HEK293T (cell line): ENCODE data around the gene CYP27C1.

ENCODE experiments used
- CTCF ChIA-PET: fragments of 350-600 bp; formaldehyde crosslinking; extraction: SDS; loops from one replicate; lab custom pipeline; 2021; ENCODE audit warnings: antibody characterized with exemption, inconsistent platforms; lab: Yijun Ruan, JAX
- POLR2A ChIA-PET: fragments of 350-600 bp; formaldehyde crosslinking; extraction: SDS; loops from one replicate; lab custom pipeline; 2020; ENCODE audit warnings: antibody characterized with exemption, inconsistent platforms; lab: Yijun Ruan, JAX
- DNase-seq: peaks from one replicate; pipeline ENCODE4 v3.0.0; 2012; ENCODE audit warnings: mixed read lengths; ENCODE audit errors: extremely low spot score
- ARNT ChIP-seq: fragments of 450-650 bp; IDR thresholded peaks from 2 replicates; pipeline ENCODE4 v1.6.1; 2017; ENCODE audit warnings: mild to moderate bottlenecking
- BHLHE40 ChIP-seq: fragments of 450-650 bp; IDR thresholded peaks from 2 replicates; pipeline ENCODE4 v1.6.1; 2016; ENCODE audit warnings: mild to moderate bottlenecking, moderate library complexity, borderline replicate concordance
- CTBP1 ChIP-seq: fragments of 450-650 bp; IDR thresholded peaks from 2 replicates; pipeline ENCODE4 v1.6.1; 2016; ENCODE audit warnings: borderline replicate concordance
- ELF4 ChIP-seq: fragments of 450-650 bp; IDR thresholded peaks from 2 replicates; pipeline ENCODE4 v1.6.1; 2017; ENCODE audit warnings: antibody characterized with exemption
- FOXA1 ChIP-seq: fragments of 450-650 bp; IDR thresholded peaks from 2 replicates; pipeline ENCODE4 v1.6.1; 2016; ENCODE audit warnings: mild to moderate bottlenecking
- FOXK2 ChIP-seq: fragments of 450-650 bp; IDR thresholded peaks from 2 replicates; pipeline ENCODE4 v1.6.1; 2016; ENCODE audit warnings: mild to moderate bottlenecking
- FOXM1 ChIP-seq: fragments of 450-650 bp; IDR thresholded peaks from 2 replicates; pipeline ENCODE4 v1.6.1; 2017; ENCODE audit warnings: mild to moderate bottlenecking, borderline replicate concordance
- HDGF ChIP-seq: fragments of 450-650 bp; IDR thresholded peaks from 2 replicates; pipeline ENCODE4 v1.6.1; 2017; ENCODE audit warnings: antibody characterized with exemption, borderline replicate concordance
- L3MBTL2 ChIP-seq: fragments of 450-650 bp; conservative IDR thresholded peaks from 2 replicates; pipeline ENCODE4 v1.6.1; 2016; ENCODE audit warnings: mild to moderate bottlenecking
- LEF1 ChIP-seq: fragments of 450-650 bp; IDR thresholded peaks from 2 replicates; pipeline ENCODE4 v1.6.1; 2017; ENCODE audit warnings: mild to moderate bottlenecking, borderline replicate concordance
- NFRKB ChIP-seq: fragments of 450-650 bp; IDR thresholded peaks from 2 replicates; pipeline ENCODE4 v1.6.1; 2016; ENCODE audit warnings: mild to moderate bottlenecking, moderate library complexity
- SP1 ChIP-seq: fragments of 450-650 bp; IDR thresholded peaks from 2 replicates; pipeline ENCODE4 v1.6.1; 2017
- SUZ12 ChIP-seq: fragments of 450-650 bp; IDR thresholded peaks from 2 replicates; pipeline ENCODE4 v1.6.1; 2016; ENCODE audit warnings: mild to moderate bottlenecking
- TARDBP ChIP-seq: fragments of 450-650 bp; IDR thresholded peaks from 2 replicates; pipeline ENCODE4 v1.6.1; 2016
- ZNF384 ChIP-seq: fragments of 450-650 bp; IDR thresholded peaks from 2 replicates; pipeline ENCODE4 v1.6.1; 2016
- TF ChIP-seq, protein P1 (sequence below): fragments of 450-650 bp; IDR thresholded peaks from 2 replicates; pipeline ENCODE4 v1.6.1; 2016

The CYP27C1 gene

DNA sequence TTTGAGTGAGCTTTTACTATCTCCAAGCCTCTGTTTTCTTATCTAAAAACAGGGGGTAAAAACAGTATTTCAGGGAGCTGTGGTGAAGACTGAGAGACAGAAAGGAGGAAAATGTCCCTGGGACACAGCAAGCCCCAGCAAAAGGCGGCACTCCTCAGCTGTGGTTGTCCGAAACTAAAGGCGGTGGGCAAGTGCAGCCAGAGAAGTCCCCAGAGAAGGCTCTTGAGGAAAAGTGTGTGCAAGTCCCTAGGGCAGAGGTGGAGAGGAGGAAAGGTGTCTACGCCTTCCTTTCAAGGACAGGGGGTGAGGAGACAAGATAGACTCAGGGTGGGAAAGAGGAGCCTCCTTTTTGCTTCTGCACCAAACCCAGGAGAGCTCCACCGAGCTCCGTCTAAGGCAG is 45.5 kb downstream of the CYP27C1 start:
- no peak for DNase-seq
- TF ChIP-seq FOXK2 (no peak), ZNF384 (no peak), ARNT (no peak), FOXA1 (no peak), L3MBTL2 (no peak), TARDBP (no peak), FOXM1 (no peak), HDGF (no peak), ELF4 (no peak), BHLHE40 (no peak), LEF1 (no peak), NFRKB (no peak), SP1 (no peak), CTBP1 (no peak), SUZ12 (no peak)
- TF ChIP-seq, protein P1, sequence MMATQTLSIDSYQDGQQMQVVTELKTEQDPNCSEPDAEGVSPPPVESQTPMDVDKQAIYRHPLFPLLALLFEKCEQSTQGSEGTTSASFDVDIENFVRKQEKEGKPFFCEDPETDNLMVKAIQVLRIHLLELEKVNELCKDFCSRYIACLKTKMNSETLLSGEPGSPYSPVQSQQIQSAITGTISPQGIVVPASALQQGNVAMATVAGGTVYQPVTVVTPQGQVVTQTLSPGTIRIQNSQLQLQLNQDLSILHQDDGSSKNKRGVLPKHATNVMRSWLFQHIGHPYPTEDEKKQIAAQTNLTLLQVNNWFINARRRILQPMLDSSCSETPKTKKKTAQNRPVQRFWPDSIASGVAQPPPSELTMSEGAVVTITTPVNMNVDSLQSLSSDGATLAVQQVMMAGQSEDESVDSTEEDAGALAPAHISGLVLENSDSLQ, result no peak
- CTCF ChIA-PET, result interaction anchor here (1.3 kb wide), 1 partner anchor 107 kb away, joined by 4 read pairs; no protein-coding TSS in a partner anchor
- POLR2A ChIA-PET, result interaction anchor here (1.3 kb wide), 1 partner anchor 119 kb away, joined by 3 read pairs; the partner anchor contains the start of gene ERCC3

DNA sequence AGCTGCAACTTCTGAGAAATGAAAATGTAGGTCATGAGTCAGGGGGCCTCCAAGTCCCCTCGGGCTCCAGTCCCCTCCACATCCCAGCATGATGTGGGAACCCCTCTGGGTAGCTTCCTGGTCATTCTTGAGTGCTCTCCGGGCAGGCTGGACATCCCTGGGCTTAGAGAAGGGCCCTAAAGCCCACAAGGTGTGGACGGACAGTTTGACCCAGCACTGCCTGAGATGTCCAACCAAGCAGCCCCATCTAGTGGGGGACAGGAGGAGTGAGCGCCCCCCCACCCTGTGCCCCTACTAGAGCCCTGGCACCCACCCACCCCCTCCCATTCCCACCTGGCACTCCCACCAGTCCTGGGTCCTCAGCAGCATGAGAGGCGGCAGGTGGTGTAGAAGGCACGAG is 46.0 kb downstream of the CYP27C1 start:
- peak; percentile 43 for DNase-seq
- POLR2A ChIA-PET, result no interaction called here
- TF ChIP-seq FOXM1 (no peak), SUZ12 (no peak)
- CTCF ChIA-PET, result interaction anchor here (1.3 kb wide), 1 partner anchor 106 kb away, joined by 4 read pairs; no protein-coding TSS in a partner anchor

DNA sequence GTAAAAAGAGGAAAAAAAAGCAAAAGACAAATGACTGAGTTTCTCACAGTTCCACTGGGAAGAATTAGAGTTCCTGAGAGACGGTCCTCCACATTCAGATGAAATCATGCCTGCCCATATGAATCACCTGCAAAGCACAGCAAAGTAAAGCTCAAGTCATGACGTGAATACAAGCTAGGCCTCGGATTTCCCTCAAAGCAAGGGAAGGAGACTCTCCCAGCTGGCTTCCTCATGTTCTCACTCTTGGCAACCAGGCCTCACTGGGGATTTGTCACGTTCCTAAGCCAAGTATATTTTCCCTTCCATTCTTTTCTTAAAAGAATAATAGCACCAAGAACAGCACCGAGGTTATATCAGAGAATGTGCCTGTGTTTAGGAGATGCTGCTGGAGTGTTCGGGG is 47.0 kb downstream of the CYP27C1 start:
- no peak for DNase-seq
- TF ChIP-seq LEF1 (no peak), FOXK2 (no peak), SP1 (no peak), CTBP1 (no peak), HDGF (no peak), ARNT (no peak), NFRKB (no peak), BHLHE40 (no peak), L3MBTL2 (no peak), SUZ12 (no peak), ZNF384 (no peak), ELF4 (no peak), FOXA1 (no peak)
- TF ChIP-seq, protein P1, result no peak
- ChIA-PET CTCF (interaction anchor here (1.1 kb wide), 1 partner anchor 10 kb away, joined by 3 read pairs; no protein-coding TSS in a partner anchor), POLR2A (no interaction called here)

DNA sequence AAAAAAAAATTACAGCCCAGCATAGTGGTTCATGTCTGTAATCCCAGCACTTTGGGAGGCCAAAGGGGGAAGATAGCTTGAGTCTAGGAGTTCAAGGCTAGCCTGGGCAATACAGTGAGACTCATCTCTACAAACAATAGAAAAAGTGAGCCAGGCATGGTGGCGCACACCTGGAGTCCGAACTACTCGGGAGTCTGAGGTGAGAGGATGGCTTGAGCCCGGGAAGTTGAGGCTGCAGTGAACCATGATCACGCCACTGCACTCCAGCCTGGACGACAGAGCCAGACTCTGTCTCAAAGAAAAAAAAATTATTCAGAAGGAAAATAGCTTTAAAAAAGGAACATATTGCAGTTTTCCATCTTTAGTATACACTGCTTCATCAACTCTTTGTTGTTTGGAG is 47.8 kb downstream of the CYP27C1 start:
- no peak for TF ChIP-seq NFRKB
- no peak for TF ChIP-seq ELF4
- no peak for TF ChIP-seq CTBP1
- no peak for TF ChIP-seq FOXM1
- TF ChIP-seq FOXK2, result no peak
- TF ChIP-seq SUZ12, result no peak
- POLR2A ChIA-PET, result no interaction called here
- DNase-seq, result no peak
- CTCF ChIA-PET, result interaction anchor here (0.6 to 1.1 kb wide), 3 partner anchors 11 to 319 kb away, joined by 3 read pairs; no protein-coding TSS in a partner anchor

DNA sequence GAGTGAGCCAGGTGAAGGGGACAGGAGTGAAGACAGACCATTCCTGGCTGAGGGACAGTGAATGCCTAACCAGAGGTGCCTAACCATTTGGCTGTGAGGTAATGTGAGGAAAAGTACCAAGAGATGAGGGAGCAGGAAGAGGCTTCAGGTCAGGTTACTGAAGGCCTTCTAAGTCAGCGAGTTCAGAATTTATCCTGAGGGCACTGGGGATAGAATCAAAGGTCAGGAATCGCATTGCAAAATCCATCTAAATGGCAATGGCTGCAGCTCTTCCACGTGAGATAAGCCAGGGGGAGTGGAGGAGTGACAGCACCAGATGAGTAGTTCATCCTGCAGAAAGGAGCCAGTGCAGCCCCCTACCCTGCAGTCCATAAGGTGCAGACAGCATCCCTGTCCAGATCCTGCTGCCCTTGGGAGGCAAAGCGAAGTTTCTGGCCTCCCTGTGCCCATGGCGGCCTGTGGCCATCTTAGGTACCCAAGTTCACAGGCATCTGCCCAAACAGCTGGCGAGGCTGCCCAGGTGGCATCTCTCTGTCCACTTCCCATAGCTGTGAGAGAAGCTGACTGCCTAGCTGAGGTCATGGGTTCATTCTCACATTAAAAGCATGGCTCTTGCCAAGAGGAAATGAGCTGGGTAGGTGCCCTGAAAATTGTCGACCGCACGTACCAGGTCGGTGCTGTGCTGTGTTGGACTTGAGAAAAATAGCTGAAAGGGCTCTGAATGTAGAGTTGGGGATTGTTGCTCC is 49.5 kb downstream of the CYP27C1 start:
- no peak for TF ChIP-seq ZNF384
- TF ChIP-seq FOXM1, result no peak
- no peak for TF ChIP-seq SP1
- CTCF ChIA-PET, result no interaction called here
- DNase-seq, result no peak
- POLR2A ChIA-PET, result interaction anchor here (1.0 kb wide), 1 partner anchor 9 kb away, joined by 3 read pairs; no protein-coding TSS in a partner anchor

DNA sequence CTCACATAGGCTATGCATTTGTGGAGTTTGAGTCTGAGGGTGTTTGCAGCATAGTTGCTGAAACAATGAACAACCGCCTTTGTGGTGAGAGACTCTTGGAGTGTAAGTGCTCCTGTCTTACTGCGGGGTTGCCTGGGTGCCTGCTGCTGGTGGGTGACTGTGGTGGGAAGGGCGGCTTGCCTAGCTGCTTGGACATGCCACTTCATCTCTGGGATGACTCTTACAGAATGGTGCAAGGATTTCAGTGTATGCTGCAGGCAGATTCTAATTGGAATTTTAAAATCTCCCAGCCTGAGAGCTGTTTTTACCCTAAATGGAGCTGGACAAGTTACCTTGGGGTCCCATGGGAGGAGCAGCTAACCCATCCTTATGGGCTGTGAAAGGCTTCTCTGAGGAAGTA is 50.1 kb downstream of the CYP27C1 start:
- no peak for DNase-seq
- POLR2A ChIA-PET, result interaction anchor here (1.0 kb wide), 1 partner anchor 9 kb away, joined by 3 read pairs; no protein-coding TSS in a partner anchor
- TF ChIP-seq FOXK2, result no peak
- TF ChIP-seq, protein P1, result no peak
- TF ChIP-seq HDGF, result no peak
- no peak for TF ChIP-seq ZNF384
- no peak for TF ChIP-seq ARNT
- no peak for TF ChIP-seq BHLHE40
- TF ChIP-seq L3MBTL2, result no peak
- no peak for TF ChIP-seq SP1
- no peak for TF ChIP-seq ELF4
- TF ChIP-seq LEF1, result no peak
- CTCF ChIA-PET, result no interaction called here
